WTC11 (cell line): ENCODE measurements around the gene EGLN2. TPM values are rescaled to one million over a fixed set of nuclear protein-coding genes. Genes with fewer than 3 reads are reported as not detected.
"Not testable (repeated sequence)": the region's sequence is repeated elsewhere in the genome, so short reads cannot be mapped to it uniquely, and the experiment has no call there.

Source experiments
- ATAC-seq: fragments of 200-7000 bp; cut with Tn5 transposase; 2 replicates; pipeline ENCODE4 v1.10.0; 2021; ENCODE audit warnings: mild to moderate bottlenecking, moderate library complexity
- CTCF ChIA-PET: fragments of 300-600 bp; sonication (Branson Sonifier 250); formaldehyde crosslinking; loops from one replicate; lab custom pipeline; 2021; ENCODE audit warnings: antibody characterized with exemption; lab: Charles Lee
- POLR2A ChIA-PET: fragments of 350-600 bp; sonication (Branson Sonifier 250); formaldehyde crosslinking; loops from one replicate; lab custom pipeline; 2021; ENCODE audit warnings: antibody characterized with exemption; lab: Charles Lee
- DNase-seq: peaks from one replicate; pipeline ENCODE4 v3.0.0; 2021; ENCODE audit warnings: low spot score
- H3K27ac Mint-ChIP-seq: 2 replicates; pipeline ENCODE4 v1.8.0; 2021; ENCODE audit warnings: mixed read lengths
- H3K27me3 Mint-ChIP-seq: 2 replicates; pipeline ENCODE4 v1.8.0; 2021; ENCODE audit warnings: low read depth, mild to moderate bottlenecking, moderate library complexity, mixed read lengths
- H3K36me3 Mint-ChIP-seq: 2 replicates; pipeline ENCODE4 v1.8.0; 2021; ENCODE audit warnings: mixed read lengths
- H3K4me1 Mint-ChIP-seq: 2 replicates; pipeline ENCODE4 v1.8.0; 2022; ENCODE audit warnings: mixed read lengths
- H3K4me3 Mint-ChIP-seq: 2 replicates; pipeline ENCODE4 v1.8.0; 2021; ENCODE audit warnings: mild to moderate bottlenecking, moderate library complexity, mixed read lengths
- H3K9me3 Mint-ChIP-seq: 2 replicates; pipeline ENCODE4 v1.8.0; 2021; ENCODE audit warnings: mixed read lengths
- CBFB ChIP-seq: sonication (generic); formaldehyde crosslinking; IDR thresholded peaks from 2 replicates; pipeline ENCODE4 v1.8.1; 2022; ENCODE audit warnings: mild to moderate bottlenecking, low read depth, missing genetic modification reagents
- CREB1 ChIP-seq: sonication (generic); formaldehyde crosslinking; IDR thresholded peaks from 2 replicates; pipeline ENCODE4 v1.8.0; 2023; ENCODE audit warnings: mild to moderate bottlenecking, missing genetic modification reagents
- ELF4 ChIP-seq: sonication (generic); formaldehyde crosslinking; IDR thresholded peaks from 2 replicates; pipeline ENCODE4 v1.8.1; 2022; ENCODE audit warnings: low read depth, mild to moderate bottlenecking, moderate library complexity, missing genetic modification reagents
- EMX1 ChIP-seq: fragments of 250-450 bp; sonication (Bioruptor Pico); IDR thresholded peaks from 2 replicates; pipeline ENCODE4 v1.8.0; 2021; ENCODE audit warnings: mild to moderate bottlenecking
- ETV6 ChIP-seq: sonication (generic); formaldehyde crosslinking; IDR thresholded peaks from 2 replicates; pipeline ENCODE4 v1.8.1; 2022; ENCODE audit warnings: mild to moderate bottlenecking, missing genetic modification reagents
- GTF2I ChIP-seq: fragments of 250-450 bp; sonication (Bioruptor Pico); conservative IDR thresholded peaks from 2 replicates; pipeline ENCODE4 v1.4.0; 2021; ENCODE audit warnings: mild to moderate bottlenecking
- NFATC4 ChIP-seq: fragments of 250-450 bp; sonication (Bioruptor Pico); IDR thresholded peaks from 2 replicates; pipeline ENCODE4 v1.9.0; 2021; ENCODE audit warnings: mild to moderate bottlenecking
- NR2C2 ChIP-seq: sonication (generic); formaldehyde crosslinking; IDR thresholded peaks from 2 replicates; pipeline ENCODE4 v1.8.0; 2022; ENCODE audit warnings: mild to moderate bottlenecking, missing genetic modification reagents
- TCF7 ChIP-seq: sonication (generic); formaldehyde crosslinking; IDR thresholded peaks from 2 replicates; pipeline ENCODE4 v1.8.0; 2022; ENCODE audit warnings: mild to moderate bottlenecking, low read depth, missing genetic modification reagents, moderate library complexity
- TEAD1 ChIP-seq: sonication (generic); formaldehyde crosslinking; IDR thresholded peaks from 2 replicates; pipeline ENCODE4 v1.8.0; 2022; ENCODE audit warnings: mild to moderate bottlenecking, missing genetic modification reagents
- ZNF232 ChIP-seq: sonication (generic); formaldehyde crosslinking; IDR thresholded peaks from 2 replicates; pipeline ENCODE4 v1.8.0; 2022; ENCODE audit warnings: mild to moderate bottlenecking, missing genetic modification reagents
- ZNF317 ChIP-seq: sonication (generic); formaldehyde crosslinking; IDR thresholded peaks from 2 replicates; pipeline ENCODE4 v1.8.1; 2023; ENCODE audit warnings: low read depth, mild to moderate bottlenecking, moderate library complexity, missing genetic modification reagents, borderline replicate concordance
- ZNF416 ChIP-seq: fragments of 250-450 bp; sonication (Bioruptor Pico); IDR thresholded peaks from 2 replicates; pipeline ENCODE4 v1.9.0; 2021; ENCODE audit warnings: mild to moderate bottlenecking, inconsistent platforms
- total RNA-seq: library from RNA; stranded (reverse); gene quantifications from 3 replicates; pipeline ENCODE4 v1.2.3, GENCODE V29; 2021
- TF ChIP-seq, protein P1 (sequence below): sonication (generic); formaldehyde crosslinking; IDR thresholded peaks from 2 replicates; pipeline ENCODE4 v1.8.1; 2022; ENCODE audit warnings: mild to moderate bottlenecking, moderate library complexity, missing genetic modification reagents
- TF ChIP-seq, protein P2 (sequence below): fragments of 250-450 bp; sonication (Bioruptor Pico); IDR thresholded peaks from 2 replicates; pipeline ENCODE4 v1.8.0; 2021; ENCODE audit warnings: mild to moderate bottlenecking
- TF ChIP-seq, protein P3 (sequence below): sonication (generic); formaldehyde crosslinking; IDR thresholded peaks from 2 replicates; pipeline ENCODE4 v1.8.1; 2022; ENCODE audit warnings: low read depth, missing genetic modification reagents, borderline replicate concordance
- TF ChIP-seq, protein P4 (sequence below): fragments of 250-450 bp; sonication (Bioruptor Pico); IDR thresholded peaks from 2 replicates; pipeline ENCODE4 v1.9.0; 2021; ENCODE audit warnings: mild to moderate bottlenecking
- TF ChIP-seq, protein P5 (sequence below): sonication (generic); formaldehyde crosslinking; IDR thresholded peaks from 2 replicates; pipeline ENCODE4 v1.8.0; 2022; ENCODE audit warnings: missing genetic modification reagents
- TF ChIP-seq, protein P6 (sequence below): sonication (generic); formaldehyde crosslinking; IDR thresholded peaks from 2 replicates; pipeline ENCODE4 v1.8.0; 2022; ENCODE audit warnings: mild to moderate bottlenecking, missing genetic modification reagents
- TF ChIP-seq, protein P7 (sequence below): sonication (generic); formaldehyde crosslinking; IDR thresholded peaks from 2 replicates; pipeline ENCODE4 v1.8.0; 2022; ENCODE audit warnings: mild to moderate bottlenecking, missing genetic modification reagents
- TF ChIP-seq, protein P8 (sequence below): fragments of 250-450 bp; sonication (Bioruptor Pico); IDR thresholded peaks from 2 replicates; pipeline ENCODE4 v1.9.0; 2021; ENCODE audit warnings: mild to moderate bottlenecking

The EGLN2 gene
- total RNA-seq, 1 experiment from 2014 or later, result 102 TPM

DNA sequence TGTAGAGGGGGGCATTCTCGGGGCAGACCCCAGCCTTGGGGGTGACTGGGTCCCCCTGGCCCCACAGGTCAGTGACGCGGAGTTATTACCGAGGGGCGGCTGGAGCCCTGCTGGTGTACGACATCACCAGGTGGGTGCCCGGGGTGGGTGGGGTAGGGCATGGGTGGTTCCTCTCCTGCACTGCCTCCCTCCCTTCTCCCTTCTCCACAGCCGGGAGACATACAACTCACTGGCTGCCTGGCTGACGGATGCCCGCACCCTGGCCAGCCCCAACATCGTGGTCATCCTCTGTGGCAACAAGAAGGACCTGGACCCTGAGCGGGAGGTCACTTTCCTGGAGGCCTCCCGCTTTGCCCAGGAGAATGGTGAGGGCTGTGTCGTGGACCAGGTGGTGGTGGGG, 15.3 kb upstream of the EGLN2 start:
- no peak for DNase-seq
- peaks cover 17% of the 10 kb centered on the region for H3K4me1 Mint-ChIP-seq
- TF ChIP-seq GTF2I (CRISPR knock-in tag) (no peak), EMX1 (no peak), NFATC4 (CRISPR knock-in tag) (no peak), ETV6 (no peak), NR2C2 (no peak), CBFB (CRISPR knock-in tag) (no peak), CREB1 (CRISPR knock-in tag) (no peak), ZNF232 (CRISPR knock-in tag) (no peak), TEAD1 (CRISPR knock-in tag) (no peak)
- TF ChIP-seq, protein P1, sequence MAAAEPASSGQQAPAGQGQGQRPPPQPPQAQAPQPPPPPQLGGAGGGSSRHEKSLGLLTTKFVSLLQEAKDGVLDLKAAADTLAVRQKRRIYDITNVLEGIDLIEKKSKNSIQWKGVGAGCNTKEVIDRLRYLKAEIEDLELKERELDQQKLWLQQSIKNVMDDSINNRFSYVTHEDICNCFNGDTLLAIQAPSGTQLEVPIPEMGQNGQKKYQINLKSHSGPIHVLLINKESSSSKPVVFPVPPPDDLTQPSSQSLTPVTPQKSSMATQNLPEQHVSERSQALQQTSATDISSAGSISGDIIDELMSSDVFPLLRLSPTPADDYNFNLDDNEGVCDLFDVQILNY (CRISPR knock-in tag), result no peak
- TF ChIP-seq, protein P2, sequence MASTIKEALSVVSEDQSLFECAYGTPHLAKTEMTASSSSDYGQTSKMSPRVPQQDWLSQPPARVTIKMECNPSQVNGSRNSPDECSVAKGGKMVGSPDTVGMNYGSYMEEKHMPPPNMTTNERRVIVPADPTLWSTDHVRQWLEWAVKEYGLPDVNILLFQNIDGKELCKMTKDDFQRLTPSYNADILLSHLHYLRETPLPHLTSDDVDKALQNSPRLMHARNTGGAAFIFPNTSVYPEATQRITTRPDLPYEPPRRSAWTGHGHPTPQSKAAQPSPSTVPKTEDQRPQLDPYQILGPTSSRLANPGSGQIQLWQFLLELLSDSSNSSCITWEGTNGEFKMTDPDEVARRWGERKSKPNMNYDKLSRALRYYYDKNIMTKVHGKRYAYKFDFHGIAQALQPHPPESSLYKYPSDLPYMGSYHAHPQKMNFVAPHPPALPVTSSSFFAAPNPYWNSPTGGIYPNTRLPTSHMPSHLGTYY (CRISPR knock-in tag), result no peak
- TF ChIP-seq, protein P3, sequence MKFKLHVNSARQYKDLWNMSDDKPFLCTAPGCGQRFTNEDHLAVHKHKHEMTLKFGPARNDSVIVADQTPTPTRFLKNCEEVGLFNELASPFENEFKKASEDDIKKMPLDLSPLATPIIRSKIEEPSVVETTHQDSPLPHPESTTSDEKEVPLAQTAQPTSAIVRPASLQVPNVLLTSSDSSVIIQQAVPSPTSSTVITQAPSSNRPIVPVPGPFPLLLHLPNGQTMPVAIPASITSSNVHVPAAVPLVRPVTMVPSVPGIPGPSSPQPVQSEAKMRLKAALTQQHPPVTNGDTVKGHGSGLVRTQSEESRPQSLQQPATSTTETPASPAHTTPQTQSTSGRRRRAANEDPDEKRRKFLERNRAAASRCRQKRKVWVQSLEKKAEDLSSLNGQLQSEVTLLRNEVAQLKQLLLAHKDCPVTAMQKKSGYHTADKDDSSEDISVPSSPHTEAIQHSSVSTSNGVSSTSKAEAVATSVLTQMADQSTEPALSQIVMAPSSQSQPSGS, result no peak

DNA sequence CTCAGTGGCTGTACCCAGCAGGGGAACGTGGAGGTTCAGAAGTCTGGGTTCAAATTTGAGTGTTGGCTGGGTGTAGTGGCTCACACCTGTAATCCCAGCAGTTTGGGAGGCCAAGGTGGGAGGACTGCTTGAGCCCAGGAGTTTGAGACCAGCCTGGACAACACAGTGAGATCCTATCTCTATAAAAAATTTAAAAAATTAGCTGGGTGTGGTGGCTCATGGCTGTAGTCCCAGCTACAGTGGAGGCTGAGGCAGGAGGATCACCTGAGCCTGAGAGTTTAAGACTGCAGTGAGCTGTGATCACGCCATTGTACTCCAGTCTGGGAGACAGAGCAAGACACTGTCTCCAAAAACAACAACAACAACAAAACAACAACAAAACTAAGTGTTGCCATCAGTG, 14.8 kb upstream of the EGLN2 start:
- H3K4me3 Mint-ChIP-seq, H3K27me3 Mint-ChIP-seq, CTCF ChIA-PET, H3K27ac Mint-ChIP-seq, ATAC-seq, H3K9me3 Mint-ChIP-seq, POLR2A ChIA-PET, H3K36me3 Mint-ChIP-seq, DNase-seq: not testable (repeated sequence)
- peaks cover 13% of the 10 kb centered on the region for H3K4me1 Mint-ChIP-seq

More for the DNA sequence above, 15.3 kb upstream of the EGLN2 start:
- no peak overlapping the region for H3K4me3 Mint-ChIP-seq
- no peak overlapping the region for H3K27ac Mint-ChIP-seq
- H3K36me3 Mint-ChIP-seq, result 0 out of 2 replicates have a peak, but pooled peaks cover 3% of the 10 kb centered on the region
- POLR2A ChIA-PET, result no interaction called here
- CTCF ChIA-PET, result no interaction called here
- ATAC-seq, result no peak
- no peaks in the 10 kb centered on the region for H3K27me3 Mint-ChIP-seq
- H3K9me3 Mint-ChIP-seq, result no peaks in the 10 kb centered on the region

DNA sequence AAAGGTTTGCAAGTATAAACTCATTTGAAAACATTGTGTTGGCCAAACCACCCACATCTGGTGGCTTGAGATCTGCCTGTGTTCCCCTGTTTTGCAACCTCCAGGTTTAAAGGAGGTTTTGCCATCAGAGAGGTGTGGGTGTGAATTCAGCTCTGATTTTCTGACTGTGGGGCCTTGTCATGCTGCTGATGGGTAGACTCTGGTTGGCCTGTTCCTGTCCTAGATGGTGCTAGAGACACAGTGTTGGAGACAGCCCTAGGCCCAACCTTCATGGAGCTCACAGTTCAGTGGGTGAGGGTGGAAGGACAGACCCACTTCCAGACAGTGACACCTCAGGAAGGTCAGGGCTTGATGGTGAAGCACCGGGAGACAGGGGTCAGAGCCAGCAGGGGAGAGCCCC, 13.5 kb upstream of the EGLN2 start:
- no peak overlapping the region for H3K27ac Mint-ChIP-seq
- no peaks in the 10 kb centered on the region for H3K9me3 Mint-ChIP-seq
- H3K4me3 Mint-ChIP-seq, result no peak overlapping the region
- POLR2A ChIA-PET, result no interaction called here
- H3K27me3 Mint-ChIP-seq, result no peaks in the 10 kb centered on the region
- CTCF ChIA-PET, result interaction anchor here (1.7 to 2.5 kb wide), 3 partner anchors 10 to 22 kb away, joined by 4 to 11 read pairs (median 11); partner anchors contain the start of gene EGLN2
- H3K36me3 Mint-ChIP-seq, result peaks cover 8% of the 10 kb centered on the region
- peaks cover 3% of the 10 kb centered on the region; the same call in 1 of the 2 replicates for H3K4me1 Mint-ChIP-seq
- DNase-seq (no peak), ATAC-seq (no peak)
- TF ChIP-seq, protein P4, sequence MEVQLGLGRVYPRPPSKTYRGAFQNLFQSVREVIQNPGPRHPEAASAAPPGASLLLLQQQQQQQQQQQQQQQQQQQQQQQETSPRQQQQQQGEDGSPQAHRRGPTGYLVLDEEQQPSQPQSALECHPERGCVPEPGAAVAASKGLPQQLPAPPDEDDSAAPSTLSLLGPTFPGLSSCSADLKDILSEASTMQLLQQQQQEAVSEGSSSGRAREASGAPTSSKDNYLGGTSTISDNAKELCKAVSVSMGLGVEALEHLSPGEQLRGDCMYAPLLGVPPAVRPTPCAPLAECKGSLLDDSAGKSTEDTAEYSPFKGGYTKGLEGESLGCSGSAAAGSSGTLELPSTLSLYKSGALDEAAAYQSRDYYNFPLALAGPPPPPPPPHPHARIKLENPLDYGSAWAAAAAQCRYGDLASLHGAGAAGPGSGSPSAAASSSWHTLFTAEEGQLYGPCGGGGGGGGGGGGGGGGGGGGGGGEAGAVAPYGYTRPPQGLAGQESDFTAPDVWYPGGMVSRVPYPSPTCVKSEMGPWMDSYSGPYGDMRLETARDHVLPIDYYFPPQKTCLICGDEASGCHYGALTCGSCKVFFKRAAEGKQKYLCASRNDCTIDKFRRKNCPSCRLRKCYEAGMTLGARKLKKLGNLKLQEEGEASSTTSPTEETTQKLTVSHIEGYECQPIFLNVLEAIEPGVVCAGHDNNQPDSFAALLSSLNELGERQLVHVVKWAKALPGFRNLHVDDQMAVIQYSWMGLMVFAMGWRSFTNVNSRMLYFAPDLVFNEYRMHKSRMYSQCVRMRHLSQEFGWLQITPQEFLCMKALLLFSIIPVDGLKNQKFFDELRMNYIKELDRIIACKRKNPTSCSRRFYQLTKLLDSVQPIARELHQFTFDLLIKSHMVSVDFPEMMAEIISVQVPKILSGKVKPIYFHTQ, result no peak
- TF ChIP-seq TCF7 (CRISPR knock-in tag) (no peak), ZNF416 (CRISPR knock-in tag) (no peak), ELF4 (CRISPR knock-in tag) (no peak), ZNF317 (CRISPR knock-in tag) (no peak), EMX1 (no peak)
- TF ChIP-seq, protein P5, sequence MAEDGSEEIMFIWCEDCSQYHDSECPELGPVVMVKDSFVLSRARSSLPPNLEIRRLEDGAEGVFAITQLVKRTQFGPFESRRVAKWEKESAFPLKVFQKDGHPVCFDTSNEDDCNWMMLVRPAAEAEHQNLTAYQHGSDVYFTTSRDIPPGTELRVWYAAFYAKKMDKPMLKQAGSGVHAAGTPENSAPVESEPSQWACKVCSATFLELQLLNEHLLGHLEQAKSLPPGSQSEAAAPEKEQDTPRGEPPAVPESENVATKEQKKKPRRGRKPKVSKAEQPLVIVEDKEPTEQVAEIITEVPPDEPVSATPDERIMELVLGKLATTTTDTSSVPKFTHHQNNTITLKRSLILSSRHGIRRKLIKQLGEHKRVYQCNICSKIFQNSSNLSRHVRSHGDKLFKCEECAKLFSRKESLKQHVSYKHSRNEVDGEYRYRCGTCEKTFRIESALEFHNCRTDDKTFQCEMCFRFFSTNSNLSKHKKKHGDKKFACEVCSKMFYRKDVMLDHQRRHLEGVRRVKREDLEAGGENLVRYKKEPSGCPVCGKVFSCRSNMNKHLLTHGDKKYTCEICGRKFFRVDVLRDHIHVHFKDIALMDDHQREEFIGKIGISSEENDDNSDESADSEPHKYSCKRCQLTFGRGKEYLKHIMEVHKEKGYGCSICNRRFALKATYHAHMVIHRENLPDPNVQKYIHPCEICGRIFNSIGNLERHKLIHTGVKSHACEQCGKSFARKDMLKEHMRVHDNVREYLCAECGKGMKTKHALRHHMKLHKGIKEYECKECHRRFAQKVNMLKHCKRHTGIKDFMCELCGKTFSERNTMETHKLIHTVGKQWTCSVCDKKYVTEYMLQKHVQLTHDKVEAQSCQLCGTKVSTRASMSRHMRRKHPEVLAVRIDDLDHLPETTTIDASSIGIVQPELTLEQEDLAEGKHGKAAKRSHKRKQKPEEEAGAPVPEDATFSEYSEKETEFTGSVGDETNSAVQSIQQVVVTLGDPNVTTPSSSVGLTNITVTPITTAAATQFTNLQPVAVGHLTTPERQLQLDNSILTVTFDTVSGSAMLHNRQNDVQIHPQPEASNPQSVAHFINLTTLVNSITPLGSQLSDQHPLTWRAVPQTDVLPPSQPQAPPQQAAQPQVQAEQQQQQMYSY, result no peak
- TF ChIP-seq, protein P6, sequence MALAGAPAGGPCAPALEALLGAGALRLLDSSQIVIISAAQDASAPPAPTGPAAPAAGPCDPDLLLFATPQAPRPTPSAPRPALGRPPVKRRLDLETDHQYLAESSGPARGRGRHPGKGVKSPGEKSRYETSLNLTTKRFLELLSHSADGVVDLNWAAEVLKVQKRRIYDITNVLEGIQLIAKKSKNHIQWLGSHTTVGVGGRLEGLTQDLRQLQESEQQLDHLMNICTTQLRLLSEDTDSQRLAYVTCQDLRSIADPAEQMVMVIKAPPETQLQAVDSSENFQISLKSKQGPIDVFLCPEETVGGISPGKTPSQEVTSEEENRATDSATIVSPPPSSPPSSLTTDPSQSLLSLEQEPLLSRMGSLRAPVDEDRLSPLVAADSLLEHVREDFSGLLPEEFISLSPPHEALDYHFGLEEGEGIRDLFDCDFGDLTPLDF (CRISPR knock-in tag), result no peak
- TF ChIP-seq, protein P7, sequence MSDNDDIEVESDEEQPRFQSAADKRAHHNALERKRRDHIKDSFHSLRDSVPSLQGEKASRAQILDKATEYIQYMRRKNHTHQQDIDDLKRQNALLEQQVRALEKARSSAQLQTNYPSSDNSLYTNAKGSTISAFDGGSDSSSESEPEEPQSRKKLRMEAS, result no peak
- TF ChIP-seq, protein P8, sequence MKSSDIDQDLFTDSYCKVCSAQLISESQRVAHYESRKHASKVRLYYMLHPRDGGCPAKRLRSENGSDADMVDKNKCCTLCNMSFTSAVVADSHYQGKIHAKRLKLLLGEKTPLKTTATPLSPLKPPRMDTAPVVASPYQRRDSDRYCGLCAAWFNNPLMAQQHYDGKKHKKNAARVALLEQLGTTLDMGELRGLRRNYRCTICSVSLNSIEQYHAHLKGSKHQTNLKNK, result no peak
